Upper lobe of right lung (tissue), 1 donor: ENCODE measurements around the gene WT1. TPM values are rescaled to one million over a fixed set of nuclear protein-coding genes. Genes with fewer than 3 reads are reported as not detected.

Experiments used
- ATAC-seq: fragments of 200-7000 bp; cut with Tn5 transposase; one replicate; pipeline ENCODE4 v1.9.1; 2020; ENCODE audit warnings: mild to moderate bottlenecking, moderate library complexity
- DNase-seq: peaks from one replicate; pipeline ENCODE4 v3.0.0-alpha.2; 2020
- H3K27ac ChIP-seq: fragments of 200-600 bp; one replicate; pipeline ENCODE4 v1.8.0; 2022
- H3K27me3 ChIP-seq: fragments of 200-600 bp; one replicate; pipeline ENCODE4 v1.8.0; 2022; ENCODE audit warnings: mild to moderate bottlenecking
- H3K36me3 ChIP-seq: fragments of 200-600 bp; one replicate; pipeline ENCODE4 v1.8.0; 2022
- H3K4me1 ChIP-seq: fragments of 200-600 bp; one replicate; pipeline ENCODE4 v1.8.0; 2022
- H3K4me3 ChIP-seq: fragments of 200-600 bp; one replicate; pipeline ENCODE4 v1.8.0; 2022; ENCODE audit warnings: mild to moderate bottlenecking
- H3K9me3 ChIP-seq: fragments of 200-600 bp; one replicate; pipeline ENCODE4 v1.8.0; 2022
- intact Hi-C: fragments of 100-400 bp; cut with DNase I; formaldehyde crosslinking; loops from one replicate; pipeline ENCODE4 v1.11.0; 2022
- total RNA-seq: library from RNA; stranded (reverse); fragmentation: NEBNext Ultra II Directional; extraction: Animal tissue kit (Norgen Biotek cat#: 25700); gene quantifications from one replicate; pipeline ENCODE4 v1.2.1, GENCODE V29; 2021
- TF ChIP-seq, protein P1 (sequence below): fragments of 200-600 bp; IDR thresholded peaks from one replicate; pipeline ENCODE4 v1.8.0; 2022; ENCODE audit warnings: antibody characterized with exemption
- donor health status: DM: no; HTN: yes; CAD: no; lungs with severe emphysema.

WT1 gene
- total RNA-seq, 1 donor from 2014 or later = 1.5 TPM

DNA sequence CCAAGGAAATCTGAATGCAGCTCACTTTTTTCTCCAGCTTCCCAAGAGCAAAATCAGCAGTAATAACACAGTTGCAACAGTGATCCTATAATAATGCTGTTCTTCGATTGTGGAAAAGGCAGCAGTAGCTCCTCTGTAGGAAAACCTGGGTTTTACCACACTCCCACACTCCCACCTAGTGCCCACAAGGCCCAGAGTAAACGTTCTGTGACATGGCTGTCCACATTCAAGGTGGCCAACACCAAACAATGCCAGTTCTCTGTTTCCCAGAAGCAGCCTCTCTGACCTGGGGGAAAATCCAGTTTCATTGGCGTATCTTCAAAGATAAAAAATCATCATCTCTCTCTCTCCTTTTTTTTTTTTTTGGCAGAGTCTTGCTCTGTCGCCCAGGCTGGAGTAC is 40.2 kb downstream of the WT1 start:
- Histone ChIP-seq H3K36me3 (no peaks in the 10 kb centered on the region), H3K4me3 (no peak overlapping the region), H3K4me1 (no peaks in the 10 kb centered on the region), H3K27me3 (no peaks in the 10 kb centered on the region), H3K9me3 (no peaks in the 10 kb centered on the region), H3K27ac (no peak overlapping the region)
- no peak for DNase-seq
- TF ChIP-seq, protein P1, sequence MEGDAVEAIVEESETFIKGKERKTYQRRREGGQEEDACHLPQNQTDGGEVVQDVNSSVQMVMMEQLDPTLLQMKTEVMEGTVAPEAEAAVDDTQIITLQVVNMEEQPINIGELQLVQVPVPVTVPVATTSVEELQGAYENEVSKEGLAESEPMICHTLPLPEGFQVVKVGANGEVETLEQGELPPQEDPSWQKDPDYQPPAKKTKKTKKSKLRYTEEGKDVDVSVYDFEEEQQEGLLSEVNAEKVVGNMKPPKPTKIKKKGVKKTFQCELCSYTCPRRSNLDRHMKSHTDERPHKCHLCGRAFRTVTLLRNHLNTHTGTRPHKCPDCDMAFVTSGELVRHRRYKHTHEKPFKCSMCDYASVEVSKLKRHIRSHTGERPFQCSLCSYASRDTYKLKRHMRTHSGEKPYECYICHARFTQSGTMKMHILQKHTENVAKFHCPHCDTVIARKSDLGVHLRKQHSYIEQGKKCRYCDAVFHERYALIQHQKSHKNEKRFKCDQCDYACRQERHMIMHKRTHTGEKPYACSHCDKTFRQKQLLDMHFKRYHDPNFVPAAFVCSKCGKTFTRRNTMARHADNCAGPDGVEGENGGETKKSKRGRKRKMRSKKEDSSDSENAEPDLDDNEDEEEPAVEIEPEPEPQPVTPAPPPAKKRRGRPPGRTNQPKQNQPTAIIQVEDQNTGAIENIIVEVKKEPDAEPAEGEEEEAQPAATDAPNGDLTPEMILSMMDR = no peak
- intact Hi-C loops = no loop called here
- ATAC-seq = no peak

DNA sequence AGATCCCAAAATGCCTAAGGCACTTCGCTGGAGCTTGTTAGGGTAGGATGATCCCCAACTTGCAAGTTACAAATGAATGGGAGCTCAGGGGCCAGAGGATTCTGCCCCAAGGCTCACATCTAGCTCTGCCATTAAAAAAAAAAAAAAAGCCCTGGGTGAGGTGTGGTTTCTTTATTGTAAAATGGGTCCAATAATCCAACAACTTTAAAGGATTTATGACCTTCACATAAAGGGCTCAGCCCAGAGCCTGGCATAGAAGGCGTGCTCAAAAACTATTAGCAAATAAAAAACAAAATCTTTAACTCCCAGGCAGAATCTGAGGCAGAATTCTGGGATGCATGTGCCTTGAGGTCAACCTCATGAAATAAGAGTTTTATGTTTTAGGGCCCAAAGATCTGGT is 42.5 kb downstream of the WT1 start:
- no peak overlapping the region for H3K4me3 ChIP-seq
- no peaks in the 10 kb centered on the region for H3K36me3 ChIP-seq
- H3K27ac ChIP-seq = no peak overlapping the region
- no peak for ATAC-seq
- H3K4me1 ChIP-seq = no peaks in the 10 kb centered on the region
- DNase-seq = no peak
- H3K9me3 ChIP-seq = no peaks in the 10 kb centered on the region
- intact Hi-C loops = no loop called here
- no peaks in the 10 kb centered on the region for H3K27me3 ChIP-seq
- TF ChIP-seq, protein P1 = no peak

DNA sequence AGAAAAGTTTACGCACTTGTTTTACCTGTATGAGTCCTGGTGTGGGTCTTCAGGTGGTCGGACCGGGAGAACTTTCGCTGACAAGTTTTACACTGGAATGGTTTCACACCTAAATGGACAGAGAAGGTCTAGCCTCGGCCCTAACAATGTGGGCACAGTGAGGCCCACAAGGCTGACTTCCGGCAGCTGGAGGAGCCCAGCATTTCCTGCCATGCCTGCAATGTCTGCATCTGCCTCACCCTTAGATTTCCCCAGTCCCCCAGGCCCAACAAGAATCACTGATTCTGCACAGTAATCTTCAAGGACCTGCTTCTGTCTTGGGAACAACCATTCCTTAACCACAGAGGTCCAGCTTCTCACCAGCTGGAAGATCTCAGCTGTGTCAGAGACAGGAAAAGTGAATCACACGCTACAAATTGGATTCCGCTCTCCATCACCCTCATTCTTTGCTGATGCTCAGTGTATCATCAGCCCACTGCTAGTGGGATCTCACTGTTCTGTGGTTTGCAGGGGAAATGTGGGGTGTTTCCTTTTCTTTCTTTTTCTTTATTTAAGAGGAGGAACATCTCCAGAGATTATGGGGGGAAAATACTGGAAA is 43.3 kb downstream of the WT1 start:
- ATAC-seq (no peak), DNase-seq (no peak)
- Histone ChIP-seq H3K4me3 (no peak overlapping the region), H3K36me3 (no peaks in the 10 kb centered on the region), H3K27me3 (no peaks in the 10 kb centered on the region), H3K4me1 (no peaks in the 10 kb centered on the region), H3K27ac (no peak overlapping the region), H3K9me3 (no peaks in the 10 kb centered on the region)
- TF ChIP-seq, protein P1 = no peak
- intact Hi-C loops = no loop called here

DNA sequence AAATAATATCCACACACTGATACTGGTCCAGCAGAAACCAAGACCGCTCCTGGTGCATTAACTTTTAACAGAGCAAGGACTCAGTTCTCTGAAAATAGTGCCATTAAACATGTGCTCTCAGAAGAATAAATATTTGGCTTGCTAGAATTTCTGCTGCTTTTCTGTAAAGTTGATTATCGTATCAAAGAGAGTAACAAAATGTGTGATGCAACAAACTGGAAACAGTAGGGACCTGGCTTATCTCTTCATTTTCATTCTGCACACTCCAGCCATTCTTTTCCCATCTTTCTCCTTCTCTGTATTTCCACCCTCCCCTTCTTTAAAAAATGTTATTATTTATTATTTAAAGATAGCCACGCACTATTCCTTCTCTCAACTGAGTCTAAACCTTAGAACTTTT is 43.9 kb downstream of the WT1 start:
- ATAC-seq (no peak), DNase-seq (no peak)
- TF ChIP-seq, protein P1 = no peak
- H3K9me3 ChIP-seq = no peaks in the 10 kb centered on the region
- H3K36me3 ChIP-seq = no peaks in the 10 kb centered on the region
- intact Hi-C loops = no loop called here
- H3K27ac ChIP-seq = no peak overlapping the region
- H3K27me3 ChIP-seq = no peaks in the 10 kb centered on the region
- no peak overlapping the region for H3K4me3 ChIP-seq
- H3K4me1 ChIP-seq = no peaks in the 10 kb centered on the region

DNA sequence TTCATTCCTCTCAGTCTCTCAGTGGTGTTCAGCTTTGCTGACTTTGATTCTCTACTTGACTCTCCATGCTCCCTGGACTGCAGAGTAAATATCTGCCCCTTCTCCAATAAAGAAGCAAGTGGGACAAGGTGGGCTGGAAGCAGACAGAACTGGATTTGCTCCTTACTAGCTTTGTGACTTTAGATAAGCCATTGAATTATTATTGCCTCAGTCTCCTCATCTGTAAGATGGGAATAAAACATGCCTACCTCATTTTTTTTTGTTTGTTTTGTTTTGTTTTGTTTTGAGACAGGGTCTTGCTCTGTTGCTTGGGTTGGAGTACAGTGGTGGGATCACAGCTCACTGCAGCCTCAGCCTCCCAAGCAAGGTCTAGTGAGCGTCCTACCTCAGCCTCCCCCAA is 44.6 kb downstream of the WT1 start:
- Histone ChIP-seq H3K36me3 (no peaks in the 10 kb centered on the region), H3K9me3 (no peaks in the 10 kb centered on the region), H3K27me3 (no peaks in the 10 kb centered on the region), H3K4me1 (no peaks in the 10 kb centered on the region), H3K27ac (no peak overlapping the region), H3K4me3 (no peak overlapping the region)
- no peak for ATAC-seq
- DNase-seq = no peak
- TF ChIP-seq, protein P1 = no peak
- intact Hi-C loops = no loop called here
